ENCODE measurements around the gene DNAJB8.

DNA sequence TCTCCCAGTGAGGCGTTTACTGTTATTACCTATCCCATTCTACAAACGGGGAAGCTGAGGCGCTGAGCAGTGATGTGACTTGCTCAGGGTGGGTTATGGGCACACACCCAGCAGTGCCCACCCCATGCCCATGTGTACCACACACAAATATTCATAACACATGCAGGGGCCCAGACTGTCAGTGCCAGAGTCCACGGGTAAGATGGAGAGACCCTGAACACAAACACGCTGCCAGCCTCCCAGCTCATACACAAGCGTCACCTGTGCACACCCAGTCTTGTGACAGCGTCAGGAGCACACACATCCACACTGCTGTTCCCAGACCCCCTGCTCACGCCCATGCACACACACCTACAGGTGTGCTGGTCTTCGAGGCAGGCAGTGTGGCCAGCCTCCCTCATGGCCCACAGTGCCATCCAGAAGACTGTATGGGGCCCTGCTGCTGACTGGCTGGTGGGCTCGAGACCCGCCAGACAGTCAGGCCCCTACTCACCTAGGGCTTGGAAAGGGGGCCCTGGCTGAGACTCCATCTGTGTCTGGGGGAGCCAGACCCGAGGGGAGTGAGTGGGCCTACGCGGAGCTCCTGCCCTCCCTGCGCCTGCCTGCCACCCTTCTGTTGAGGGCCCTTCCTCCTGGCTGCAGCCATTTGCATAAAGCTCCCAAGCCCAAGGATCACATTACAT, 39.4 kb downstream of the DNAJB8 start:
- TF ChIP-seq, protein P1, sequence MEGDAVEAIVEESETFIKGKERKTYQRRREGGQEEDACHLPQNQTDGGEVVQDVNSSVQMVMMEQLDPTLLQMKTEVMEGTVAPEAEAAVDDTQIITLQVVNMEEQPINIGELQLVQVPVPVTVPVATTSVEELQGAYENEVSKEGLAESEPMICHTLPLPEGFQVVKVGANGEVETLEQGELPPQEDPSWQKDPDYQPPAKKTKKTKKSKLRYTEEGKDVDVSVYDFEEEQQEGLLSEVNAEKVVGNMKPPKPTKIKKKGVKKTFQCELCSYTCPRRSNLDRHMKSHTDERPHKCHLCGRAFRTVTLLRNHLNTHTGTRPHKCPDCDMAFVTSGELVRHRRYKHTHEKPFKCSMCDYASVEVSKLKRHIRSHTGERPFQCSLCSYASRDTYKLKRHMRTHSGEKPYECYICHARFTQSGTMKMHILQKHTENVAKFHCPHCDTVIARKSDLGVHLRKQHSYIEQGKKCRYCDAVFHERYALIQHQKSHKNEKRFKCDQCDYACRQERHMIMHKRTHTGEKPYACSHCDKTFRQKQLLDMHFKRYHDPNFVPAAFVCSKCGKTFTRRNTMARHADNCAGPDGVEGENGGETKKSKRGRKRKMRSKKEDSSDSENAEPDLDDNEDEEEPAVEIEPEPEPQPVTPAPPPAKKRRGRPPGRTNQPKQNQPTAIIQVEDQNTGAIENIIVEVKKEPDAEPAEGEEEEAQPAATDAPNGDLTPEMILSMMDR (IDR thresholded peaks at IDR 0.05; ENCODE audit: low read depth, low read length, missing input control): no peak
- TF ChIP-seq MAX (IDR thresholded peaks at IDR 0.05) (no peak), RAD21 (IDR thresholded peaks at IDR 0.05) (no peak), TAF1 (conservative IDR thresholded peaks at IDR 0.05) (no peak), NR2F2 (IDR thresholded peaks at IDR 0.05) (no peak), GABPA (IDR thresholded peaks at IDR 0.05 in 1 of 2, conservative IDR thresholded peaks at IDR 0.05 in 1 of 2) (no peak), ATF3 (IDR thresholded peaks at IDR 0.05) (no peak), RXRA (IDR thresholded peaks at IDR 0.05) (no peak)
- TF ChIP-seq, protein P2, sequence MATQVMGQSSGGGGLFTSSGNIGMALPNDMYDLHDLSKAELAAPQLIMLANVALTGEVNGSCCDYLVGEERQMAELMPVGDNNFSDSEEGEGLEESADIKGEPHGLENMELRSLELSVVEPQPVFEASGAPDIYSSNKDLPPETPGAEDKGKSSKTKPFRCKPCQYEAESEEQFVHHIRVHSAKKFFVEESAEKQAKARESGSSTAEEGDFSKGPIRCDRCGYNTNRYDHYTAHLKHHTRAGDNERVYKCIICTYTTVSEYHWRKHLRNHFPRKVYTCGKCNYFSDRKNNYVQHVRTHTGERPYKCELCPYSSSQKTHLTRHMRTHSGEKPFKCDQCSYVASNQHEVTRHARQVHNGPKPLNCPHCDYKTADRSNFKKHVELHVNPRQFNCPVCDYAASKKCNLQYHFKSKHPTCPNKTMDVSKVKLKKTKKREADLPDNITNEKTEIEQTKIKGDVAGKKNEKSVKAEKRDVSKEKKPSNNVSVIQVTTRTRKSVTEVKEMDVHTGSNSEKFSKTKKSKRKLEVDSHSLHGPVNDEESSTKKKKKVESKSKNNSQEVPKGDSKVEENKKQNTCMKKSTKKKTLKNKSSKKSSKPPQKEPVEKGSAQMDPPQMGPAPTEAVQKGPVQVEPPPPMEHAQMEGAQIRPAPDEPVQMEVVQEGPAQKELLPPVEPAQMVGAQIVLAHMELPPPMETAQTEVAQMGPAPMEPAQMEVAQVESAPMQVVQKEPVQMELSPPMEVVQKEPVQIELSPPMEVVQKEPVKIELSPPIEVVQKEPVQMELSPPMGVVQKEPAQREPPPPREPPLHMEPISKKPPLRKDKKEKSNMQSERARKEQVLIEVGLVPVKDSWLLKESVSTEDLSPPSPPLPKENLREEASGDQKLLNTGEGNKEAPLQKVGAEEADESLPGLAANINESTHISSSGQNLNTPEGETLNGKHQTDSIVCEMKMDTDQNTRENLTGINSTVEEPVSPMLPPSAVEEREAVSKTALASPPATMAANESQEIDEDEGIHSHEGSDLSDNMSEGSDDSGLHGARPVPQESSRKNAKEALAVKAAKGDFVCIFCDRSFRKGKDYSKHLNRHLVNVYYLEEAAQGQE (IDR thresholded peaks at IDR 0.05): no peak
- TF ChIP-seq, protein P3, sequence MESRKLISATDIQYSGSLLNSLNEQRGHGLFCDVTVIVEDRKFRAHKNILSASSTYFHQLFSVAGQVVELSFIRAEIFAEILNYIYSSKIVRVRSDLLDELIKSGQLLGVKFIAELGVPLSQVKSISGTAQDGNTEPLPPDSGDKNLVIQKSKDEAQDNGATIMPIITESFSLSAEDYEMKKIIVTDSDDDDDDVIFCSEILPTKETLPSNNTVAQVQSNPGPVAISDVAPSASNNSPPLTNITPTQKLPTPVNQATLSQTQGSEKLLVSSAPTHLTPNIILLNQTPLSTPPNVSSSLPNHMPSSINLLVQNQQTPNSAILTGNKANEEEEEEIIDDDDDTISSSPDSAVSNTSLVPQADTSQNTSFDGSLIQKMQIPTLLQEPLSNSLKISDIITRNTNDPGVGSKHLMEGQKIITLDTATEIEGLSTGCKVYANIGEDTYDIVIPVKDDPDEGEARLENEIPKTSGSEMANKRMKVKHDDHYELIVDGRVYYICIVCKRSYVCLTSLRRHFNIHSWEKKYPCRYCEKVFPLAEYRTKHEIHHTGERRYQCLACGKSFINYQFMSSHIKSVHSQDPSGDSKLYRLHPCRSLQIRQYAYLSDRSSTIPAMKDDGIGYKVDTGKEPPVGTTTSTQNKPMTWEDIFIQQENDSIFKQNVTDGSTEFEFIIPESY (IDR thresholded peaks at IDR 0.05): no peak
